Measurements from ENCODE around the gene ADORA1.

GRCh38 chr1:203081465-203082230, 45.9 kb upstream of the ADORA1 start:
- no peak for TF ChIP-seq EZH2phosphoT487 (conservative IDR thresholded peaks at IDR 0.05; ENCODE audit: low read length)
- no peak for TF ChIP-seq CTCF (IDR thresholded peaks at IDR 0.05; ENCODE audit: insufficient read depth, low read length, poor library complexity, severe bottlenecking)

Data from SU-DHL-6 (cell line).